GM18520 (cell line): ENCODE results near the gene MAP2.
"Not testable (repeated sequence)": the region's sequence is repeated elsewhere in the genome, so short reads cannot be mapped to it uniquely, and the experiment has no call there.

ENCODE experiments used
- ATAC-seq: cut with Tn5 transposase; IDR thresholded peaks from one replicate; pipeline ENCODE4 v1.9.1; 2021; ENCODE audit not compliant: unreplicated experiment

Gene MAP2

DNA sequence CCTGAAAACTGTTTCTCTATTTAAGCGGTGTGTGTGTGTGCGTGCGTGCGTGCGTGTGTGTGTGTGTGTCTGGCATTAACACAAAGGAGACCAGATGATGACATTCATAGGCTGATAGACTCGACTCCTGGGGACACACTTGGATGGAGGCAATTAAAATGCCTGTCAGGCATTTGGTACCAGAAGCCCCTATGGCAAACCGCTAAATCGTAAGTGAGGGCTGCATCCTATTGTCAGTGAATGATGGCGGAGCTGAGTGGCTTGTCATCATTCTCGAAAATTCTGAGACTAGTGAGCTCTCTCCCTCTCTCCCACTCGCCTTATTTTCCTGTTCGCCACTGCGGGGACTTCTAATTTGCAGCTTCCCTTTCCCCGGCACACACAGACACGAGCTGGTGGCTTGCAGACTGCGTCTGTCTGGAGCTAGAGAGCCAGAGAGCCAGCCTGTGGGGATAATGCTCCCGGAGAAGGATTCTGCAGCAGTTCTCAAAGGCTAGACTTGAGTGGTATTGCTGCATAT lies 155.4 kb downstream of the MAP2 start:
- no peak for ATAC-seq

DNA sequence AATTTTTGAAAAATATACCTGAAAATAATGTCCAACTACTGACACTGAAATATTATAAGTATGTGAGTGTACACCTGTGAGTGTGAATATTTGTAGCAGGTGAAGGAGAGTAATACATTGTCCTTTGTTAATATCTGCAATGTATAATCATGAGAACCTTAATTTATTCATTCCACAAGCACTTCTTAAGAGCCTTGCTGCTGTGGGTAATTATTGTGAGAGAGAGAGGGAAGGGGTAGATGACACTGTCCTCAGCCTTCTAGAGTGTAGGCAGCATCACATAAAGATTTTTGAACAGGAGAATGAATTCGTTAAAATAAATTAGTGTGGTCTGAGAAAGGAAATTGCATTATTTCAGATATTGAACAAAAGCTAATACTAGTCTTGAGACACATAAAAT lies 157.2 kb downstream of the MAP2 start:
- ATAC-seq, result no peak

DNA sequence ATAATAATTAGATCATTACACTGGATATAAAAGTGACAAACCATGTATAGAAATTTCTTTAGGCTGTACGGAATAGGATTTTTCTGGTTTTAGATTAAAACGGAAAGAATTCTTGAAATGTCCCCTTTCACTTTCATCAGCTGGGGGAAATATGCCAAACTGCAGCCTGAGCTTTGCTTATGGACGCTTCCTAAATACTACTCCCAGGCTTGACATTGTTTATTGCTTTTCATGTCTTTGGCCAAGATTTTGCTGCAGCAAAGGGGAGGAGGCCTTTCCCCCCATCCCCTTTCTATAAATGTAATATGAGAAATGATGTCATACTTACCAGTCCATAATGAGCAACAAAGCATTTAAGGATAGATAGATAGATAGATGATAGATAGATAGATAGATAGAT lies 158.4 kb downstream of the MAP2 start:
- ATAC-seq, result no peak

DNA sequence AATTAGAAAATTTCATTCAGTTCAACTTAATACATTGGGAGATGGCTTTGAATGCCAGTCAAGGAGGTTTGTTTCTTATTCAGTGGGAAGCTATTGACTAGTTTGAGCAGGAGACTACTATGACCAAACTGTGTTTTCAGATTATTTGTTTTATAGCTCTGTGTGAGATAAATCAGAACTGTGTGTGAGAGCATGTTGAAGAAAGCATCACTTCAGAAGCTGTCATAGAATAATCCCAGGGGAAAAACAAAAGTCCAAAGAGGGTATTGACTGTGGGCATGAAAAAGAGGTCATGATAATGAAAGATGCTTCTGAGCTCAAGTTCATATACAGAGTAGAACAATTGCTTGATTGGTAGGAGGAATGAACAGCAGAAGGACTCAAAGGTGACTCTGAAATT lies 160.6 kb downstream of the MAP2 start:
- no peak for ATAC-seq

DNA sequence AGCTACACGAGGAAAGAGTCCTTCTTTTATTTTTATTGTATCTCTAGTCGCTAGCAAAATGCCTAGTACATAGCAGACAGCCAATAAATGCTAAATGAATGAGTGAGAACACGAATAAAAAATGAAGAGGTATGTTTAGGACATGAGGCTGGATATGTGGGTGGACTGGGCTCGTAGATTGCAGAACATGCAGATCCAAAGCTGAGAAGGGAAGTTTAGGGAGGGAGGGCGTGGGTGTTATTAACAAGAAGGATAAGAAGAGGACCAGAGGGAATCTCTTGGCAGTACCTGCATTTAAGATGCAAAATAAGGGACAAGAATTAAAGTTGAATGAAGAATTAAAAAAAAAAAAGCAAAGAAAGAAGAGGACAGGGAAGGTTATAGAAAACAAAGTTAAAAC lies 161.1 kb downstream of the MAP2 start:
- no peak for ATAC-seq

DNA sequence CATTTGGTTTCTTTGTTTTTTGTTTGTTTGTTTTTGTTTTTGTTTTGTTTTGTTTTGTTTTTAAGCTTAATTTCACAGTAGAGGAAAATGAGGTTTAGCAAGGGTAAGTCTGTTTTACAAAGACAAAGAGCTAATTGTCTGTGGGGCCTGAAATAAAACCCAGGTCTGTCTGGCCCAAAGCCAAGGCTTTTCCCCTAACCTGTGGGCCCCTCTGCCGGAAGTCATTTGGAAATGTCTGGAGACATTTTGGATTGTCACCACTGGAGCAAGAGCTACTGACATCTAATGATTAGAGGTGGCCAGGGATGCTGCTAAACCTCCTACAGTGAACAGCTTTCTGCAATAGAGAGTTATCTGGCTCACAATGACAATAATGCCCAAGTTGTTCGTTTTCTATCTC lies 167.2 kb downstream of the MAP2 start:
- no peak for ATAC-seq

DNA sequence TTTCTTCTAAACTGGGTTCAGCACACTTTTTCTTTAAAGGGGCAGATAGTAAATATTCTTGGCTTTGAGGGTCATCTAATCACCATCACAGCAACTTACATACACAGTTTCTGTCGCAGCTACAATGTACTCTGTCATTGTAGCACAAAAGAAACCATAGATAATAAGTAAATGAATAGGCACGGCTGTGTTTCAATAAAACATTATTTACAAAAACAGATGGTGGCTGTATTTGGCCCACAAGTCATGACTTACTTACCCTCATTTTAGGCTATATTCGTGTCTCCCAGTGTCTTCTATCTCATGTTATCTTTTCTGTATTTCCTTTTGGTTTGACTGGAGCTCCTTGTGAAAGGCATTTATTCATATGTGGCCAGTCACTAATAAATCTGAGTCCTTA lies 168.3 kb downstream of the MAP2 start:
- no peak for ATAC-seq

DNA sequence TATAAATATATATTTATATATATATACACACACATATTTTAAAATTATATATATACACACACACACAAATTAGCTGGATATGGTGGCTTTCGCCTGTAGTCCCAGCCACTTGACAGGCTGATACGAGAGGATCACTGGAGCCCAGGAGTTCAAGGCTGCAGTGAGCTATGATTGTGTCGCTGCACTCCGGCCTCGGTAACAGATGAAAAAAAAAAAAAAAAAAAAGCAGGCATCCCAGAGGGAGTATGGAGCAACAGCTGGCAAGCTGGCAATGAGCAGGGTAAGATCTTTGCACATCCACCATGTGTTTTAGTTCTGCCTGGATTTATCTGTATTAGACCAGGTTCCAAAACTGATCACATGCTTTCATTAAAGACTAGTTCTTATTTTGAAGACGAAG lies 170.1 kb downstream of the MAP2 start:
- no peak for ATAC-seq

DNA sequence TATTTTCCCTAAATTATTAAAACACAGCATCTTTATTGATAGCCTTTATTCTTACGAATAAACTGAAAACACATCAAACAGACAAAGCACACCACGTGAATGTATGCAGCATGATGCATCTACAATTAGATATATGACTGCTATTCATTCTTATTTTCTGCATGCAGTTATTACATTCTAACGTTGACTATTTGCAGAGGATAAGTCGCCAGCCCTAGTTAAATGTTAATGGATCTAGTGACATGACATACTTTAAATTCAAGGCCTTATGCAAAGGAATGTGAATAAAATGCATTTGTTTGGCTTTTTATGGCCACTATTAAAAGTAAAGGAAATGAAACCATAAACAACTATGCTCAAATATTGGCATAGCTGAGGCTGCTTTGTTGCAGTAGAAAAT lies 172.4 kb downstream of the MAP2 start:
- no peak for ATAC-seq

DNA sequence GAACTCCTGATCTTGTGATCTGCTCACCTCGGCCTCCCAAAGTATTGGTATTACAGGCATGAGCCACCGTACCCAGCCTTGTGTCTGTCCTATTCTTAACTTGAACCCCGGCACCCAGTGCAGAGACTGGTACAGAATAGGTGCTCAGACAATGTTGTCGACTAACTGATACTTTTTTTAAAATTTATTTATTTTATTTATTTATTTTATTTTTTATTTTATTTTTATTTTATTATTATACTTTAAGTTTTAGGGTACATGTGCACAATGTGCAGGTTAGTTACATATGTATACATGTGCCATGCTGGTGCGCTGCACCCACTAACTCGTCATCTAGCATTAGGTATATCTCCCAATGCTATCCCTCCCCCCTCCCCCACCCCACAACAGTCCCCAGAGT lies 174.4 kb downstream of the MAP2 start:
- not testable (repeated sequence) for ATAC-seq

DNA sequence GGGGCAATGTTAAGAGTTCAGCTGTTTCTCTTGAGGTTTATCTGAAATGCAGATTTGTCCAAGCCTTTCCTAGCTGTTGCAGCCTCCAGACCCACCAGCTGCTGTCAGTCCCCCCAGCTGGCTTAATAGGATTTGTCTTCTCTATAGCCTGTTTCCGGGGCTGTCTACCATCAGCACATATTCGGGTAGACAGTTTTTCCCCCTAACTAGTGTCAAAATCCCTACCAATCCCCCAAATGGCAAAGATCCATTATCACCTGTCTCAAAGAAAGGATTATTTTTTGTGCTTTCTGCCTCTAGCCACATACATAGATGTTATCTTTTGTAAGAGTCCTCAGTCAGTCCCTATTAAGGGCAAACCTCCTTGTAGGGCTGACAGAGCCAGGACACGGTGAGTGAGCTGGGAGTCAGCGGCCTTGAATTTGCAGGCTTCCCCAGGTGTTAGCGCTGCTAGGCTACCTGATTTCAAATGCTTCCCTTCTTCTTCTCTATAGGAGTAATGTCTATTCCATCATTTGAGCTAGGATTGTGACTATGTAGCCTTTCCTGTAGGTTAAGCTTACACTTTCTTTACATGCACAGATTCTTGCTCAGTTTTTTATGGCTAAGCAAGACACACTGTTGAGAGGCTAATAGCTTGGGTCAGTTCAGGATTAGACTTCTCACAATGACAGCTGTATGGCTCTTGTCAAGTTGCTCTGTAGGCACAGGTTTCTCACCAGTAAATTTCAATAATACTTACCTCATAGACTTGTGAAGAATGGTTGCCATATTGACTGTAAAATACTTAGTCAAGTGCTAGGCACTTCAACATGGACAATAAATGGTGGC lies 176.7 kb downstream of the MAP2 start:
- no peak for ATAC-seq

DNA sequence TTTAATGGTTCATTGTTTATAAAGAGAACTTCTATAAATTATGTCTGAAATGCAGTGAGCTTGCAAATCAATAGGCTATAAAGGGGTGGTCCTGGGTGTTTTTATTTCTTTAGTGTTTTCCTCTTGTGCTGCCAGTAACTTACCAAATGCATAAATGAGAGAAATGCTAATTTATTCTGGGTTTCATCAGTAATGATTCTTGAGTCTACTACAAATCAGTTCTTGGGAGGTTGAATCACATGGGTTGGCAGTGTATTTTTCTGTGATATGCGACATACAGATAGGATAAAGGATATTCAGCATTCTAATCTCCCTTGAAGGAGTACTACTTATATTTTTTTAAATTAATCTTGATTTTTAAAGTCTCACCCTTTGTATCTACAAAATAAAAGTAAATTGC lies 177.7 kb downstream of the MAP2 start:
- no peak for ATAC-seq

DNA sequence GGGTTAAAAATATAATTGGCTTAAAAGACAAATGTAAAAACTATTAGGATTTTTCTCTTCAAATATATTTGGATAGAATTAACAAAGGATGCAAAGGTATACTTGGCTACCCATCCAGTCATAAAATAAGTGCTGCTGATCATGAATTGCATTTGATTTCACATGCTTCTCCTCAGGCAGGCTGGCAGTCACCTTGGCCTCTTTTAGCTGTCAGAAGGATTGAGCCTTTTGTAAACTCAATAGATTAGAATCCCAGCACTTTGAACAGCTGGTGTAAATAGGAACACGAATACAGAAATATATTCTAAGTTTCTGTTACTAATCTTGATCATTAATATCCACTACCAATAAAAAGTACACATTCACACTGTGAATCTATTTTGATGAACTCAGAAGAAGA lies 178.4 kb downstream of the MAP2 start:
- no peak for ATAC-seq

DNA sequence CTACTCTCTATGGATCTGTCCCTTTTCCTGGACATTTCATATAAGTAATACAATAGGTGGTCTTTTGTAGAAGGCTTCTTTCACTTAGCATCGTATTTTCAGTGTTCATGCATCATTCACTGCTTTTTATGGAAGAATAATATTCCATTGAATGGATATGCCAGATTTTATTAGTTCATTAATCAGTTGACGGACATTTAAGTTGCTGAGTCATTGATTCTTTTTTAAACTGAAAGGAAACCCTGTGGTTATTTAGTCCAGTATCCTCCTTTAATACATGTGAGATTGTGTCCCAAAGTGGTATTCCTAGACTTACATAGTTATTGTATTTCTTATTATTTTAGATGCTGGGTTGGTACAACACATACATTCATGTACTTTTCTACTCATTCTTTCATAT lies 185.7 kb downstream of the MAP2 start:
- ATAC-seq, result no peak

DNA sequence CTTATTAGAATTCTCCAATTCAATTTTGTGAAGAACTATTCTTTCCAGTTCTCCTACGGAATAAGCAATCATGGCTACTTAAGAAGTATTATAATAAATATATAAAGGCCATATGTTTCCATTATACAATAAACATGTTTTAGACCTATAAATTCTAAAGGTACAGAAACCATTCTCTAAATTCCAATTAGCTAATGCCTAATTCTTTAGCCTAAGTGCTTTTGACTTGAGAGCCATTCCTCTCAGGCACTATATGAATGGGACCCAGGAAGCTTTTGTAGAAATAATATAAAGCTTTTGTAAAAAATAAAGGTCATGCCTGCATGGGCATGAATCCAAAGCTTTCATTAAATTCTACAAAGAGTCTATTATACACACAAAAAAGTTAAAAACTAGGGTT lies 186.8 kb downstream of the MAP2 start:
- no peak for ATAC-seq

DNA sequence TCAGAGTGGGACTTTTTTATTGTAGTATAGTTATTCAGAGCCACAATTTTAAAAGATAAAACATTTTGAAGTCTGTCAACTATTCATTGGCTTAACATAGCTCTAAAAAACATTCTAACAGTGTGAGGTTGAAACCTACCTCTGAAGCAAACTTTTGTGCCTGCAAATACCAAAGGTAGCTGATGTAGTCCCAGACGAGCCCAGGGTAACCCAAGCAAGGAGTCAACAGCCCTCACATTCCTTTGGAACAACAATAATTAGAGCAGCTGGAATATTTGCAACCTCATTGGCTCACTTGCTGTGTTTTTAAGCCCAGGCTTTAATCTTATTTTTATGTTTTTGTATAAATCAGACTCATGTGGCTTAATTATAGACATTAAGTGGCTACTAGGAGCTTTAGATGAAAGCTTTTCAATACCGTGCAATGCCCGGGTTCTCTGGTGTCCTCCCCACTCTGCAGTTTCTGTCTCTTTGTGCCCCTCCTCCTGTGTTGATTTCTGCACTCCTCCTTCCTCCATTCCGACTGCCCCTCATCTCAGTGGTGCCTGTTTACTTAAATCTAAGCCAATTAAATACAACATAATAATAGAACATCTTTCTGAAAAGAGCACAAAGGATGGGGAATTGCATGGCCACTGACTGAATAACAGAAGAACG lies 189.9 kb downstream of the MAP2 start:
- no peak for ATAC-seq

DNA sequence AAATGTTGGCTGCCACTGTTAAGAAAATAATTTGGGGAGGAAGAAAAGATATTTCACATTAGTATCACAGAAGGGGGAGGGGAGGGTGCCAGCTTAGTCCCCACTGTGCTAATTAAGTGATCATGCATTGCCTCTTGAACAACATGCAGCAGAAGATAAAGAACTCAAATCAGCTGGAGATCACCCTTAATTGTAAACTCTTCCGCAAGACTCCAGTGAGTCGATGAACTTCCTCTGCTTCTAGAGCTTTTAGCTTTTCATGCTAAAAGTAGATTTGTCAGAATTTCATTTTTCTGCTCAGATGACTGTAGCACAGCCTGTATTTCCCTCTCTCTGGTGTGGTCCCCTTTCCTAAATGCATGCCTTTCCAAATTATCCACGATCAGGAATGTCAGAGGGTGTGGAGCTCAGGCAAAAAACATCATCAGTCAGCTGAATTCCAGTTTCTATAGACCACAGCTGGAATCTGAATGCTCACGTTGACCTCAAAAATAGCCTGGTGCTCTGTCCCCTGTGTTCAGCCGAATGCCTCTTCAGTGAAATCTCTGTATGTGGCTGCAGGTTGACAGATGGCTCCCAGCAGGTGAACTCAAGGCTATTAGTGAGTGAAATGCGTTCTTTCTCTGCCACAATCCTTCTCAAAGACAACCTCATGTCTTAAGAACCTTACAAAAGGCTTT lies 191.0 kb downstream of the MAP2 start:
- no peak for ATAC-seq

DNA sequence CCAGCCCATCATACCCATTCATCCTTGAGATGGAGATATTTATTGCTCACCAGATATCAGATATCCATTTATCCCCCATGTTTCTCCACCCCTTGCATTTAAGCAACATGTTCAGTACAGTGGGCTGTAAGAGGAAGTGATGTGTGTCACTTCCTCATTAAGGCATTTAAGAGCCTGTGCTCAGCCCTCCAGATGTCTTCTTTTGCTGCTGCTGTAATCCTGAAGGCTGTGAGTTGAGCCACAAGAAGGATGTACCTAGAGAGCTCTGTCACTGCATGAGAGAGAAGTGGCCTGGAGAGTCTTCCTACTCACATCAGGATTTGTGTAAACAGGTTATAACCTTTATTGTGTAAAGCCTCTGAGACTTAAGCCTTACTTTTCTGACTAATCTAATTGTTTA lies 195.9 kb downstream of the MAP2 start:
- no peak for ATAC-seq

DNA sequence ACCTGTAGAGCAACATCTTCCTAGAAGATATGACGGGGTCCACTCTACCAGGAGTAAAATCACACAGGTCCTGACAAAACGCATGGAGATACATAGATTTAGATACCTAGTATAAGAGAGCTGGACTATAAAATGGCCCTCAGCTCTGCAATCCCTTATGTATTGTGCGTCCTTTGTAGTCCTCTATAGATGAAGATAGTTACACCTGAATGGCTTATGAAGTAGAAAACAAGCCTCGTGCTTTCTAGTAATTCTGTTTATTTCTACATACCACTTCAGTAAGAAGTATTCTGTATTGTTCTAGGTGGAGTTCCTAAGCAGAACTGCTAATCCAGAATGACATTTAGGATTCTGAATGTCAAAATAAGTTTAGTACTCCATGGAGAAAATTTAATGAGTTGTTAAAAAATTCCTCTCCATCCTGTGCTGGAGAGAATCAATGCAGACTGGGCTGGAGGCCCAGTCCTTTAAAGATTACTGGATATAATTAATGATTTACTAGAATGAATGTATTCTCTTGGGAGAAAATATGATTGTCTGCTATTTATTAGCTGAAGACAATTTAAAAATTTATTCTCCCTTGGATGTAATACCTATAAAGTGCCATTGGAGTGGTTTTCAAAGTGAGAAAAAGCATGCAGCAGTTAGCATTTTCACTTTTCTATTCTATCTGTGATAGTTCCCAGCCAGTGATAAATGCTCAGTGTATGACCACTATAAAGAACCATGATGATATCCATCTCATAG lies 200.5 kb downstream of the MAP2 start:
- ATAC-seq, result no peak

DNA sequence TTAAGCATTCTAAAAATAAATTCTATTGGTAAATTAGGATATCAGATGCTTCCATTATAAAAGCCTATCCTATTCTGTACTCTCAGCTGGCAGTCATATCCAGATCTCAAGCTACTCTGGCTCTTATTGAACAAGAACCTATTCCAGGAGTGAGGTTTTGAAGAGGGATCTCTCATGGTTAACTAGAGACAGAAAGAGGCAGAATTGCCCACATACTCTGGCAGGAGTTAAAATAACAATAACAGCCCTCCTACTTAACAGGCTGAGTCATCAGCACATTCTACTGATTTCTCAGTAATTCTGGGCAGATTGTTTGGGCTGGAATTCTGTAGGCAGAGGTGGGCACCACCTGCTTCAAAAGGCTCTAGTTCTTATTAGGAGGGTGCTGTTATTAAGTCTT lies 205.8 kb downstream of the MAP2 start:
- no peak for ATAC-seq

DNA sequence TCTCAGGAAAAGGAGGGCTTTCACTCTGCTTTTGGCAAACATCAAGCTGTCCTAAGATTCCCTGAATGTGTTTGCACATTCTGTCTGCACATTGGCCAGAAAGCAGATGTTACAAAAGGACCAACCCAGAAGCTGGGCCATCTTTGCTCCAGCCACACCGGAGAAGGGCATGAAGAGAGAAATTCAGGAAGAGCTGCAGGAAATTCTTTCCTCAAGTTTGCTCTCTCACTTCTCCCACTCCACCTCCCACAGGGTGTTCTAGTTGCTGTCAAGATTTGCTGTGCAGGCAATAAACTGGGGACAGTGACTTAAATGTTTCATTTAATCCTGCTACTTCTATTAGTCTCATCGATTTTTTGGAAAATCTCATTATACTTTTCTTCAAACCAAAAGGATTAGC lies 210.1 kb downstream of the MAP2 start:
- no peak for ATAC-seq
